Caco-2 (cell line): Measurements from ENCODE around the gene ABI3BP. TPM values are rescaled to one million over a fixed set of nuclear protein-coding genes. Genes with fewer than 3 reads are reported as not detected.

Experiments
- BruUV-seq: library from RNA; stranded (reverse); fragments of 400-500 nt; replicated peaks from 2 replicates; lab custom pipeline; 2021; lab: Mats Ljungman, UMichigan
- CTCF ChIA-PET: fragments of 300-600 bp; sonication (Branson Sonifier 250); formaldehyde crosslinking; loops from one replicate; lab custom pipeline; 2022; ENCODE audit warnings: antibody characterized with exemption; lab: Charles Lee
- POLR2A ChIA-PET: fragments of 300-600 bp; sonication (Branson Sonifier 250); formaldehyde crosslinking; loops from one replicate; lab custom pipeline; 2022; ENCODE audit warnings: antibody characterized with exemption; lab: Charles Lee
- DNase-seq, 2 experiments: peaks; one replicate each; pipeline versions ENCODE4 v3.0.0 to v3.0.0-alpha.2; 2020 to 2022
- H3K27me3 ChIP-seq: replicated peaks from 2 replicates; pipeline ENCODE4 v1.6.0; 2011; ENCODE audit warnings: low read length; ENCODE audit not compliant: control insufficient read depth, insufficient read depth
- H3K36me3 ChIP-seq: 2 replicates; pipeline ENCODE4 v1.5.1; 2011; ENCODE audit warnings: low read length; ENCODE audit not compliant: control insufficient read depth, insufficient read depth
- H3K4me1 ChIP-seq: fragments of 250-450 bp; sonication (Bioruptor Pico); 2 replicates; pipeline ENCODE4 v1.5.1; 2020; ENCODE audit warnings: mild to moderate bottlenecking
- H3K4me3 ChIP-seq: 2 replicates; pipeline ENCODE4 v1.5.1; 2011; ENCODE audit warnings: low read depth, mild to moderate bottlenecking, control low read depth, low read length
- H3K9me3 ChIP-seq: fragments of 250-450 bp; sonication (Bioruptor Pico); 2 replicates; pipeline ENCODE4 v1.5.1; 2020; ENCODE audit warnings: mild to moderate bottlenecking, moderate library complexity
- H3K27ac Mint-ChIP-seq: one replicate; pipeline ENCODE4 v1.8.0; 2022; ENCODE audit warnings: mixed read lengths; ENCODE audit not compliant: unreplicated experiment
- H3K27me3 Mint-ChIP-seq: one replicate; pipeline ENCODE4 v1.8.0; 2022; ENCODE audit warnings: mixed read lengths; ENCODE audit not compliant: insufficient read depth, unreplicated experiment
- H3K36me3 Mint-ChIP-seq: one replicate; pipeline ENCODE4 v1.8.0; 2022; ENCODE audit warnings: mild to moderate bottlenecking, mixed read lengths; ENCODE audit not compliant: insufficient read depth, unreplicated experiment
- H3K4me1 Mint-ChIP-seq: one replicate; pipeline ENCODE4 v1.8.0; 2022; ENCODE audit warnings: low read depth, mixed read lengths; ENCODE audit not compliant: unreplicated experiment
- H3K4me3 Mint-ChIP-seq: one replicate; pipeline ENCODE4 v1.8.0; 2022; ENCODE audit warnings: mild to moderate bottlenecking, moderate library complexity, mixed read lengths; ENCODE audit not compliant: unreplicated experiment
- H3K9me3 Mint-ChIP-seq: one replicate; pipeline ENCODE4 v1.8.0; 2022; ENCODE audit warnings: mixed read lengths; ENCODE audit not compliant: unreplicated experiment
- CTCF ChIP-seq, 2 experiments: fragments of 200-600 bp in 1 of 2; IDR thresholded peaks; 1 replicate in 1 of 2; 2 replicates in 1 of 2; pipeline versions ENCODE4 v1.5.1 to v1.8.0; 2011 to 2022; ENCODE audit warnings: antibody characterized with exemption in 1 of 2, control low read depth in 1 of 2, inconsistent platforms in 1 of 2, low read depth in 1 of 2, low read length in 1 of 2, mild to moderate bottlenecking in 1 of 2, moderate library complexity in 1 of 2; ENCODE audit not compliant: insufficient read depth in 1 of 2, severe bottlenecking in 1 of 2, unreplicated experiment in 1 of 2
- intact Hi-C: fragments of 100-400 bp; cut with micrococcal nuclease; formaldehyde crosslinking; loops from one replicate; pipeline ENCODE4 v1.10.0; 2022; ENCODE audit not compliant: unreplicated experiment
- total RNA-seq: library from RNA; stranded (reverse); gene quantifications from 2 replicates; pipeline ENCODE4 v1.2.3, GENCODE V29; 2022

The ABI3BP gene
- total RNA-seq, 1 experiment from 2014 or later: not detected

GRCh38 chr3:100717637-100718487 is 275.4 kb downstream of the ABI3BP start:
- TF ChIP-seq CTCF (IDR thresholded peaks at IDR 0.05; ENCODE audit: insufficient read depth in 1 of 2, low read depth in 1 of 2, low read length in 1 of 2, severe bottlenecking in 1 of 2, unreplicated experiment in 1 of 2): no peak
- BruUV-seq: no TSS peak
- ChIA-PET POLR2A (no interaction called here), CTCF (interaction anchor here (0.6 kb wide), 1 partner anchor 886 kb away, joined by 3 read pairs; no protein-coding TSS in a partner anchor)
- Mint-ChIP-seq H3K27me3 (no peaks in the 10 kb centered on the region), H3K9me3 (no peaks in the 10 kb centered on the region), H3K4me1 (peaks cover 27% of the 10 kb centered on the region), H3K4me3 (no peak overlapping the region), H3K27ac (no peak overlapping the region), H3K36me3 (peaks cover 81% of the 10 kb centered on the region)
- Histone ChIP-seq H3K4me1 (peaks cover 10% of the 10 kb centered on the region; the same call in 1 of the 2 replicates), H3K36me3 (no peaks in the 10 kb centered on the region; the same call in 1 of the 2 replicates), H3K9me3 (no peaks in the 10 kb centered on the region), H3K4me3 (no peak overlapping the region), H3K27me3 (no peaks in the 10 kb centered on the region)
- DNase-seq: no peak
- intact Hi-C loops: no loop called here

- peaks cover 83% of the 10 kb centered on the region for H3K36me3 Mint-ChIP-seq
- ChIA-PET CTCF (no interaction called here), POLR2A (no interaction called here)
- DNase-seq: no peak
- H3K4me3 Mint-ChIP-seq: no peak overlapping the region
- Histone ChIP-seq H3K36me3 (peaks cover 1% of the 10 kb centered on the region; the same call in 1 of the 2 replicates), H3K4me3 (no peak overlapping the region), H3K9me3 (no peaks in the 10 kb centered on the region), H3K4me1 (peaks cover 10% of the 10 kb centered on the region; the same call in 1 of the 2 replicates), H3K27me3 (no peaks in the 10 kb centered on the region)
- no peak overlapping the region for H3K27ac Mint-ChIP-seq
- H3K27me3 Mint-ChIP-seq: no peaks in the 10 kb centered on the region
- no peak for TF ChIP-seq CTCF (IDR thresholded peaks at IDR 0.05; ENCODE audit: insufficient read depth in 1 of 2, low read depth in 1 of 2, low read length in 1 of 2, severe bottlenecking in 1 of 2, unreplicated experiment in 1 of 2)
- H3K4me1 Mint-ChIP-seq: peaks cover 35% of the 10 kb centered on the region
- no peaks in the 10 kb centered on the region for H3K9me3 Mint-ChIP-seq
- no TSS peak for BruUV-seq
- intact Hi-C loops: no loop called here
Measured at GRCh38 chr3:100717063-100717462, 276.2 kb downstream of the ABI3BP start.

- no peaks in the 10 kb centered on the region for H3K9me3 Mint-ChIP-seq
- peaks cover 89% of the 10 kb centered on the region for H3K36me3 Mint-ChIP-seq
- no peak overlapping the region for H3K27ac Mint-ChIP-seq
- H3K4me3 Mint-ChIP-seq: no peak overlapping the region
- no peak overlapping the region for H3K4me3 ChIP-seq
- DNase-seq: no peak
- no peaks in the 10 kb centered on the region for H3K27me3 ChIP-seq
- BruUV-seq: no TSS peak
- no peaks in the 10 kb centered on the region for H3K27me3 Mint-ChIP-seq
- ChIA-PET CTCF (no interaction called here), POLR2A (no interaction called here)
- intact Hi-C loops: no loop called here
- H3K36me3 ChIP-seq: peaks cover 1% of the 10 kb centered on the region; the same call in 1 of the 2 replicates
- H3K4me1 Mint-ChIP-seq: peaks cover 45% of the 10 kb centered on the region
- no peak for TF ChIP-seq CTCF (IDR thresholded peaks at IDR 0.05; ENCODE audit: insufficient read depth in 1 of 2, low read depth in 1 of 2, low read length in 1 of 2, severe bottlenecking in 1 of 2, unreplicated experiment in 1 of 2)
- H3K4me1 ChIP-seq: peaks cover 21% of the 10 kb centered on the region; the same call in 1 of the 2 replicates
- H3K9me3 ChIP-seq: no peaks in the 10 kb centered on the region
Measured at GRCh38 chr3:100715176-100715575, 278.0 kb downstream of the ABI3BP start.
